Ovary (tissue), 9 donors: ENCODE data around the gene TARS3. TPM values are rescaled to one million over a fixed set of nuclear protein-coding genes. Genes with fewer than 3 reads are reported as not detected.
"Not testable (repeated sequence)": the region's sequence is repeated elsewhere in the genome, so short reads cannot be mapped to it uniquely, and the experiment has no call there.

ENCODE experiments used
- DNase-seq, 5 donors: peaks; one replicate each; pipeline ENCODE4 v3.0.0-alpha.2; 2019 to 2020
- H3K27ac ChIP-seq, 2 donors: fragments of 200-600 bp; one replicate each; pipeline versions ENCODE4 v1.5.1 to v1.8.0; 2019 to 2022
- H3K27me3 ChIP-seq: fragments of 200-600 bp; one replicate; pipeline ENCODE4 v1.8.0; 2022
- H3K36me3 ChIP-seq: fragments of 200-600 bp; sonication (generic); one replicate; pipeline ENCODE4 v1.5.1; 2019
- H3K4me1 ChIP-seq: one replicate; pipeline ENCODE4 v1.8.1; 2013; ENCODE audit warnings: mild to moderate bottlenecking, moderate library complexity; ENCODE audit not compliant: insufficient read depth
- H3K4me3 ChIP-seq: fragments of 200-600 bp; sonication (generic); one replicate; pipeline ENCODE4 v1.5.1; 2017
- H3K9me3 ChIP-seq, 2 donors: fragments of 200-600 bp in 1 of 2; sonication (generic) in 1 of 2; one replicate each; pipeline versions ENCODE4 v1.5.1 to v1.8.1; 2013 to 2019; ENCODE audit warnings: mild to moderate bottlenecking in 1 of 2, moderate library complexity in 1 of 2
- EP300 ChIP-seq: sonication (generic); formaldehyde crosslinking; IDR thresholded peaks from one replicate; pipeline ENCODE4 v1.6.1; 2017; ENCODE audit warnings: antibody characterized with exemption
- POLR2A ChIP-seq: fragments of 450-650 bp; IDR thresholded peaks from one replicate; pipeline ENCODE4 v1.6.1; 2017; ENCODE audit warnings: antibody characterized with exemption, mild to moderate bottlenecking, moderate library complexity
- WGBS, 3 donors: extraction: QIAGEN DNeasy Blood & Tissue Kit in 1 of 3; methylation state at CpG; one replicate each; pipeline versions ENCODE4 v1.1.5 to v1.1.7; 2013 to 2017; 5-methylcytosine and 5-hydroxymethylcytosine counted together
- intact Hi-C, 4 donors: fragments of 100-400 bp; cut with DNase I; formaldehyde crosslinking; loops; one replicate each; pipeline versions ENCODE4 v1.11.0 to v1.15.1; 2022 to 2023
- polyA plus RNA-seq, 2 donors: library from polyadenylated mRNA; stranded (reverse); fragments of 200-250 nt in 1 of 2; fragments of 350-450 nt in 1 of 2; fragmentation: Illumina TruSeq in 1 of 2; extraction: RNeasy Lipid Tissue Mini Kit (QIAGEN cat#74804) in 1 of 2; gene quantifications; one replicate each; pipeline ENCODE4 v1.2.3, GENCODE V29; 2013 to 2014
- total RNA-seq, 7 donors: library from RNA; depleted of rRNA in 2 of 7; stranded (reverse); fragments of >200 nt in 2 of 7; fragmentation: NEBNext Ultra II Directional in 3 of 7; extraction: Animal tissue kit (Norgen Biotek cat#: 25700) in 3 of 7; gene quantifications; one replicate each; pipeline versions ENCODE4 v1.1.0 to v1.2.4, GENCODE V29; 2016 to 2023
- TF ChIP-seq, protein P1 (sequence below), 3 donors: fragments of 450-650 bp in 2 of 3; fragments of 200-600 bp in 1 of 3; IDR thresholded peaks; one replicate each; pipeline versions ENCODE4 v1.5.1 to v1.8.0; 2016 to 2022; ENCODE audit warnings: antibody characterized with exemption in 3 of 3, mild to moderate bottlenecking in 1 of 3
- donor health status: DM: no; HTN: no; CAD: no; lungs with moderate emphysema.
- donor health status: DM: no; HTN: no; CAD: no.
- donor health status: Bipolar disorder and iron deficiency.
- donor health status: DM: yes; HTN: yes; CAD: no.
- donor health status: DM: no; HTN: no; CAD: no.
- donor health status: DM: yes; HTN: yes; CAD: no.

The TARS3 gene
- total and polyA plus RNA-seq, 9 donors: 10.1 to 23.5 (median 15.3) TPM

DNA sequence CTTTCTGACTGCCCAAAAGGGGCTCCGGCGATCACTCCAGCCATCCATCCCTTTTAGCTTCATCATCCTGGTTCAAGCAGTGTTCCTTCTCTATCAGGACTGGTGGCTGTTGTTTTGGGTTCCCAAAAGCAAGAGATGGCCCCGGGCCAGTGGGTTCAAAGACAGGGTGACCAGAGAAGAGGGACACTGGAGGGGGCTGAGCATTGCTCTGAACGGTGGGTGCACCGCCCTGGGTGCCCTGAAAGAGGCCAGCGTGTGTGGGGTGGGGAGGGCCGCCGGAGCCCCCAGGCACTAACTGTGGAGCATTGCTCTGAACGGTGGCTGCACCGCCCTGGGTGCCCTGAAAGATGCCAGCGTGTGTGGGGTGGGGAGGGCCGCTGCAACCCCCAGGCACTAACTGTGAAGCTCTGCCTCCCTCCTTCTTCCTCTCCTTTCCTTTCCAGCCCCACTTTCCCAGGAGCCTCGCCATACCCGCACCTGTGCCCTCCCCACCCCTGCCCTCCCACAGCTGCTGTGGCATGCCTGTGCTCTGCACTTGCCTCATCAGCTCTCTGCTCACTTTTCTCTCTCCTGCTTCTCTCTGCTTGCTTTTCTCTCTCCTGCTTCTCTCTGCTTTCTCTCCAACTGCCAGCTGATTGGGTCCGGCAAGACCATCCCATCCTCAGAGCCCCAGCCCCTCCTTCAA is 41.6 kb upstream of the TARS3 start:
- WGBS, 3 donors: 83 to 95% (median 86%) methylated on average over 15 of the region's 15 CpGs
- Histone ChIP-seq H3K36me3 (no peaks in the 10 kb centered on the region), H3K4me3 (no peak overlapping the region), H3K27ac (no peak overlapping the region), H3K9me3 (no peaks in the 10 kb centered on the region), H3K4me1 (no peaks in the 10 kb centered on the region), H3K27me3 (no peaks in the 10 kb centered on the region)
- intact Hi-C loops: no loop called here
- DNase-seq: no peak
- TF ChIP-seq, protein P1, sequence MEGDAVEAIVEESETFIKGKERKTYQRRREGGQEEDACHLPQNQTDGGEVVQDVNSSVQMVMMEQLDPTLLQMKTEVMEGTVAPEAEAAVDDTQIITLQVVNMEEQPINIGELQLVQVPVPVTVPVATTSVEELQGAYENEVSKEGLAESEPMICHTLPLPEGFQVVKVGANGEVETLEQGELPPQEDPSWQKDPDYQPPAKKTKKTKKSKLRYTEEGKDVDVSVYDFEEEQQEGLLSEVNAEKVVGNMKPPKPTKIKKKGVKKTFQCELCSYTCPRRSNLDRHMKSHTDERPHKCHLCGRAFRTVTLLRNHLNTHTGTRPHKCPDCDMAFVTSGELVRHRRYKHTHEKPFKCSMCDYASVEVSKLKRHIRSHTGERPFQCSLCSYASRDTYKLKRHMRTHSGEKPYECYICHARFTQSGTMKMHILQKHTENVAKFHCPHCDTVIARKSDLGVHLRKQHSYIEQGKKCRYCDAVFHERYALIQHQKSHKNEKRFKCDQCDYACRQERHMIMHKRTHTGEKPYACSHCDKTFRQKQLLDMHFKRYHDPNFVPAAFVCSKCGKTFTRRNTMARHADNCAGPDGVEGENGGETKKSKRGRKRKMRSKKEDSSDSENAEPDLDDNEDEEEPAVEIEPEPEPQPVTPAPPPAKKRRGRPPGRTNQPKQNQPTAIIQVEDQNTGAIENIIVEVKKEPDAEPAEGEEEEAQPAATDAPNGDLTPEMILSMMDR (IDR thresholded peaks at IDR 0.05): no peak
- TF ChIP-seq EP300 (no peak), POLR2A (no peak)

DNA sequence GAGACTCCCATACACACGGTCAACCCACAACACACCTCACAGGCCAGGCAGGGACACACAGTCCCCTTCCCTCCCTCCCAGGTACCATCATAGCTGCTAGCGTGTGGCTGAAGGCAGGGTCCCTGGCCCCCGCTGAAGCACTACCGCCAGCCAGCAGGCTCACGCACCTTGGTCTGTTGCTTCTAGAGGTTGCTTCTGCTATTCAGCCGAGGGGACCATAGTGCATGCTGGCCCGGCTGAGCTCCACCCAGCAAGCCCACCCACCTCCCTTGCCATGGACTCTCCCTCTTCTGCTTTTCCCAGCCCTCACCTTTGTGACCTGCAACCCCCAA is 41.0 kb upstream of the TARS3 start:
- not testable (repeated sequence) for H3K9me3 ChIP-seq, H3K27ac ChIP-seq
- WGBS, 3 donors: 85 to 95% (median 92%) methylated on average over 7 of the region's 7 CpGs

DNA sequence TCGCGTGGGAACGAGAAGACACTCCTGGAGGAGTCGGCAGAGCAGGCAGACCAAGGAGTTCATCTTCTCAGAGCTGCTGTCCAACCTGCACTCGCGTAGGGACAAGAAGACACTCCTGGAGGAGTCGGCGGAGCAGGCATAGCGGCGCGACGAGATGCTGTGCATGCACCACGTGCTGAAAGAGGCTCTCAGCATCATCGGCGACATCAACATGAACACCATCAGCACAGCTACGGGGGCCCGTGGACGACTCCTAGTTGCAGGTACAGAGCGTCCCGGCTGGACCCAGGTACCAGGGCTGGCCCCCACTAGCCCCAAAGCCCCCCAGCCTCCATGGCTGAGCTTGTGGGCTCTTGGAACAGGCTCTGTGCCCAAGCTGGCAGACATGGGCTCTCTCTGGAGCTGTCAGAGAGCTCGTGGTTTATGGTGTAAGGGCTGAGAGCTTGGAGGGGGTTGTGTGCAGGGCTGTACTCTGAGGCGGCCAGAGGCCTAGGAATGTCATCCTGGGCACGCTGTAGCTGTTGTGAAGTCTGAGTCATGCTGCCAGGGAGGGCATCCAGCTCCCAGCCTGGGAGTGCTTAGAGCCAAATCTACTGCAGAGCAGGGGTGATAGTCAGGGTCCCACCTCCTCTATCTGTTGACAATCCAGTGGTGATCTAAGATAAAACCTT is 40.5 kb upstream of the TARS3 start:
- WGBS, 3 donors: 81 to 88% (median 87%) methylated on average over 21 to 22 of the region's 23 CpGs
- H3K27me3 ChIP-seq, H3K36me3 ChIP-seq, H3K27ac ChIP-seq, intact Hi-C loops, DNase-seq, H3K4me3 ChIP-seq, H3K9me3 ChIP-seq, H3K4me1 ChIP-seq: not testable (repeated sequence)

More for the DNA sequence above, 41.0 kb upstream of the TARS3 start:
- intact Hi-C loops, H3K4me3 ChIP-seq, H3K4me1 ChIP-seq, DNase-seq, H3K36me3 ChIP-seq, H3K27me3 ChIP-seq: not testable (repeated sequence)

- H3K4me1 ChIP-seq, H3K36me3 ChIP-seq, H3K27ac ChIP-seq, H3K9me3 ChIP-seq, H3K27me3 ChIP-seq, intact Hi-C loops, DNase-seq, H3K4me3 ChIP-seq: not testable (repeated sequence)
- 0% methylated on average over 1 of the region's 18 CpGs; no CpG with 5 or more reads in 2 of the 3 donors for WGBS, 3 donors
Measured at GRCh38 chr15:101746716-101747082, 22.4 kb upstream of the TARS3 start.

DNA sequence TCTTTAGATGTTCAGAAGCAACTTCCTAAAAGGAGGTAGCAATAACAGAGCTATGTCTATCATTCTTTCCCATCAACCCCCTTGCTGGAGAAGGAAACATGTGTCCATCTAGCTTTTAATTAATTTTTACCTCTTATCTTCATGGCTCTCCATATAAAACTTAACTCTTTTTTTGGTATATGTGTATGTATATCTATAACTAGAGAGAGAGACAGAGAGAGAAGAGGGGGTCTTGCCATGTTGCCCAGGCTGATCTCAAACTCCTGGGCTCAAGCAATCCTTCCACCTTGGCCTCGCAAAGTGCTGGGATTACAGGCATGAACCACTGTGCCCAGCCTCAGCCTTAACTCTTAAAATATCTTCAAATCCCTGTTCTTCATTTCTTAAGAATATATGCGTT is 10.6 kb upstream of the TARS3 start:
- H3K4me1 ChIP-seq, H3K27me3 ChIP-seq, intact Hi-C loops, H3K27ac ChIP-seq, H3K36me3 ChIP-seq, DNase-seq, H3K9me3 ChIP-seq, H3K4me3 ChIP-seq: not testable (repeated sequence)
- 93 to 97% (median 96%) methylated on average over 2 of the region's 2 CpGs for WGBS, 3 donors

DNA sequence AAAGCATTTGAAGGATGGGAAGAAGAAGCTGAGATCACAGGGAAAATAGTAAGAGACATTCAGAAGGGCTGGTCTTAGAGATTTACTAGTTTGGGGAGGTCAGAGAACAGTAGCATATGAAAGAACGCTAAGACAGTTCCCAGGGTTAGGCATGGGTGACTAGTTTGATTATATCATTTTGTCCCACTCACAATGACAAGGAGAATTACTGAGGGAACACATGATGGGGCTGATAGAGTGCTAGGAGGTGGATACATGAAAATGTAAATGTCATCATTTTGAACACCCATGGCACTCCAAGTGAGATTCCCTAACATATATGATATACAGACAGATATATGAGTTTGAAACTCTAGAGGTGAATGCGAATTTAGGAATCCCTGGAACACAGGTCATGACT is 9.3 kb upstream of the TARS3 start:
- Histone ChIP-seq H3K27me3 (no peaks in the 10 kb centered on the region), H3K4me1 (no peaks in the 10 kb centered on the region), H3K27ac (no peak overlapping the region), H3K9me3 (no peaks in the 10 kb centered on the region), H3K36me3 (no peaks in the 10 kb centered on the region), H3K4me3 (no peak overlapping the region)
- no peak for DNase-seq
- 84 to 90% (median 88%) methylated on average over 2 of the region's 2 CpGs for WGBS, 3 donors
- intact Hi-C loops: no loop called here
- TF ChIP-seq EP300: no peak
- TF ChIP-seq, protein P1 (IDR thresholded peaks at IDR 0.05): no peak
- TF ChIP-seq POLR2A: no peak
